ENCODE results near the gene EYA4. TPM values are rescaled to one million over a fixed set of nuclear protein-coding genes. Genes with fewer than 3 reads are reported as not detected.

Gene EYA4
- total and polyA plus RNA-seq, 4 experiments from 2014 or later = not detected

GRCh38 chr6:133468591-133468990 is 227.4 kb downstream of the EYA4 start:
- no peaks in the 10 kb centered on the region for H3K4me1 ChIP-seq (ENCODE audit: insufficient read depth, low read length)

GRCh38 chr6:133474516-133474915 is 233.4 kb downstream of the EYA4 start:
- Mint-ChIP-seq H3K9me3 (peaks cover 0 to 3% (median 0%) of the 10 kb centered on the region in 8 donors), H3K27me3 (no peaks in the 10 kb centered on the region), H3K4me3 (no peak overlapping the region), H3K4me1 (no peaks in the 10 kb centered on the region), H3K27ac (no peak overlapping the region), H3K36me3 (no peaks in the 10 kb centered on the region)
- no peaks in the 10 kb centered on the region for H3K36me3 ChIP-seq (ENCODE audit: insufficient read depth, low read length)
- no peak for DNase-seq
- intact Hi-C loops (cut with micrococcal nuclease) = no loop called here
- no peaks in the 10 kb centered on the region for H3K4me1 ChIP-seq (ENCODE audit: insufficient read depth, low read length)
- CTCF ChIA-PET (ENCODE audit: partially characterized antibody) = no interaction called here
- H3K27me3 ChIP-seq (ENCODE audit: insufficient read depth, low read length) = no peaks in the 10 kb centered on the region
- H3K4me3 ChIP-seq (ENCODE audit: low read length in 2 of 2) = no peak overlapping the region
- POLR2A ChIA-PET (ENCODE audit: partially characterized antibody) = no interaction called here
- no peak overlapping the region for H3K27ac ChIP-seq (ENCODE audit: low read depth, low read length)
- no peaks in the 10 kb centered on the region for H3K9me3 ChIP-seq (ENCODE audit: control insufficient read depth in 1 of 2, low read length in 2 of 2)

More at GRCh38 chr6:133468591-133468990, 227.4 kb downstream of the EYA4 start:
- Histone ChIP-seq H3K9me3 (ENCODE audit: control insufficient read depth in 1 of 2, low read length in 2 of 2) (no peaks in the 10 kb centered on the region), H3K27me3 (ENCODE audit: insufficient read depth, low read length) (no peaks in the 10 kb centered on the region), H3K36me3 (ENCODE audit: insufficient read depth, low read length) (no peaks in the 10 kb centered on the region), H3K27ac (ENCODE audit: low read depth, low read length) (no peak overlapping the region), H3K4me3 (ENCODE audit: low read length in 2 of 2) (no peak overlapping the region)
- no peaks in the 10 kb centered on the region for H3K36me3 Mint-ChIP-seq
- H3K4me1 Mint-ChIP-seq = no peaks in the 10 kb centered on the region
- peaks cover 0 to 2% (median 0%) of the 10 kb centered on the region in 8 donors for H3K9me3 Mint-ChIP-seq
- H3K27me3 Mint-ChIP-seq = no peaks in the 10 kb centered on the region
- intact Hi-C loops (cut with micrococcal nuclease) = no loop called here
- H3K27ac Mint-ChIP-seq = no peak overlapping the region
- ChIA-PET CTCF (ENCODE audit: partially characterized antibody) (no interaction called here), POLR2A (ENCODE audit: partially characterized antibody) (no interaction called here)
- H3K4me3 Mint-ChIP-seq = peak overlapping the region in 1 of 8 donors; percentile 9
- no peak for DNase-seq

GRCh38 chr6:133478673-133479072 is 237.5 kb downstream of the EYA4 start:
- H3K4me3 Mint-ChIP-seq = no peak overlapping the region
- Histone ChIP-seq H3K9me3 (ENCODE audit: control insufficient read depth in 1 of 2, low read length in 2 of 2) (no peaks in the 10 kb centered on the region), H3K4me1 (ENCODE audit: insufficient read depth, low read length) (no peaks in the 10 kb centered on the region), H3K27ac (ENCODE audit: low read depth, low read length) (no peak overlapping the region), H3K4me3 (ENCODE audit: low read length in 2 of 2) (no peak overlapping the region), H3K27me3 (ENCODE audit: insufficient read depth, low read length) (no peaks in the 10 kb centered on the region), H3K36me3 (ENCODE audit: insufficient read depth, low read length) (no peaks in the 10 kb centered on the region)
- ChIA-PET CTCF (ENCODE audit: partially characterized antibody) (no interaction called here), POLR2A (ENCODE audit: partially characterized antibody) (no interaction called here)
- no peak overlapping the region for H3K27ac Mint-ChIP-seq
- no peaks in the 10 kb centered on the region for H3K4me1 Mint-ChIP-seq
- no peak for DNase-seq
- H3K27me3 Mint-ChIP-seq = no peaks in the 10 kb centered on the region
- peaks cover 0 to 3% (median 0%) of the 10 kb centered on the region in 8 donors for H3K9me3 Mint-ChIP-seq
- intact Hi-C loops (cut with micrococcal nuclease) = no loop called here
- H3K36me3 Mint-ChIP-seq = no peaks in the 10 kb centered on the region

GRCh38 chr6:133487174-133487573 is 246.0 kb downstream of the EYA4 start:
- CTCF ChIA-PET (ENCODE audit: partially characterized antibody) = no interaction called here
- no peak overlapping the region for H3K4me3 Mint-ChIP-seq
- Histone ChIP-seq H3K9me3 (ENCODE audit: control insufficient read depth in 1 of 2, low read length in 2 of 2) (no peaks in the 10 kb centered on the region), H3K4me1 (ENCODE audit: insufficient read depth, low read length) (no peaks in the 10 kb centered on the region), H3K27me3 (ENCODE audit: insufficient read depth, low read length) (no peaks in the 10 kb centered on the region), H3K4me3 (ENCODE audit: low read length in 2 of 2) (no peak overlapping the region), H3K36me3 (ENCODE audit: insufficient read depth, low read length) (no peaks in the 10 kb centered on the region), H3K27ac (ENCODE audit: low read depth, low read length) (no peak overlapping the region)
- no peak for DNase-seq
- intact Hi-C loops (cut with micrococcal nuclease) = no loop called here
- no peaks in the 10 kb centered on the region for H3K36me3 Mint-ChIP-seq
- POLR2A ChIA-PET (ENCODE audit: partially characterized antibody) = no interaction called here
- peaks cover 0 to 5% (median 0%) of the 10 kb centered on the region in 8 donors for H3K9me3 Mint-ChIP-seq
- no peaks in the 10 kb centered on the region for H3K4me1 Mint-ChIP-seq
- H3K27me3 Mint-ChIP-seq = peaks cover 1 to 2% of the 10 kb centered on the region in 2 donors
- no peak overlapping the region for H3K27ac Mint-ChIP-seq

- no peaks in the 10 kb centered on the region for H3K9me3 ChIP-seq (ENCODE audit: control insufficient read depth in 1 of 2, low read length in 2 of 2)
- intact Hi-C loops (cut with micrococcal nuclease) = no loop called here
- Mint-ChIP-seq H3K4me3 (no peak overlapping the region), H3K27me3 (peaks cover 1 to 2% of the 10 kb centered on the region in 2 donors), H3K36me3 (no peaks in the 10 kb centered on the region), H3K9me3 (peaks cover 0 to 6% (median 1%) of the 10 kb centered on the region in 8 donors), H3K4me1 (no peaks in the 10 kb centered on the region), H3K27ac (no peak overlapping the region)
- H3K36me3 ChIP-seq (ENCODE audit: insufficient read depth, low read length) = no peaks in the 10 kb centered on the region
- H3K27ac ChIP-seq (ENCODE audit: low read depth, low read length) = no peak overlapping the region
- CTCF ChIA-PET (ENCODE audit: partially characterized antibody) = no interaction called here
- DNase-seq = no peak
- H3K4me1 ChIP-seq (ENCODE audit: insufficient read depth, low read length) = no peaks in the 10 kb centered on the region
- H3K4me3 ChIP-seq (ENCODE audit: low read length in 2 of 2) = no peak overlapping the region
- POLR2A ChIA-PET (ENCODE audit: partially characterized antibody) = no interaction called here
- no peaks in the 10 kb centered on the region for H3K27me3 ChIP-seq (ENCODE audit: insufficient read depth, low read length)
These were observed 254.2 kb downstream of the EYA4 start for GRCh38 chr6:133495205-133495903.

GRCh38 chr6:133499662-133500061 is 258.5 kb downstream of the EYA4 start:
- H3K27ac Mint-ChIP-seq = no peak overlapping the region

GRCh38 chr6:133501675-133502270 is 260.6 kb downstream of the EYA4 start:
- no peak for DNase-seq
- H3K4me3 ChIP-seq (ENCODE audit: low read length in 2 of 2) = no peak overlapping the region
- H3K27me3 Mint-ChIP-seq = peaks cover 0 to 3% of the 10 kb centered on the region in 2 donors
- H3K4me1 Mint-ChIP-seq = no peaks in the 10 kb centered on the region
- no peaks in the 10 kb centered on the region for H3K9me3 Mint-ChIP-seq
- no peaks in the 10 kb centered on the region for H3K9me3 ChIP-seq (ENCODE audit: control insufficient read depth in 1 of 2, low read length in 2 of 2)
- intact Hi-C loops (cut with micrococcal nuclease) = no loop called here
- H3K36me3 Mint-ChIP-seq = no peaks in the 10 kb centered on the region
- no peaks in the 10 kb centered on the region for H3K27me3 ChIP-seq (ENCODE audit: insufficient read depth, low read length)
- no peak overlapping the region for H3K27ac Mint-ChIP-seq
- H3K4me1 ChIP-seq (ENCODE audit: insufficient read depth, low read length) = no peaks in the 10 kb centered on the region
- ChIA-PET POLR2A (ENCODE audit: partially characterized antibody) (no interaction called here), CTCF (ENCODE audit: partially characterized antibody) (no interaction called here)
- no peaks in the 10 kb centered on the region for H3K36me3 ChIP-seq (ENCODE audit: insufficient read depth, low read length)
- no peak overlapping the region for H3K27ac ChIP-seq (ENCODE audit: low read depth, low read length)
- H3K4me3 Mint-ChIP-seq = no peak overlapping the region

More at GRCh38 chr6:133499662-133500061, 258.5 kb downstream of the EYA4 start:
- CTCF ChIA-PET (ENCODE audit: partially characterized antibody) = no interaction called here
- POLR2A ChIA-PET (ENCODE audit: partially characterized antibody) = no interaction called here
- no peak for DNase-seq
- H3K4me1 ChIP-seq (ENCODE audit: insufficient read depth, low read length) = no peaks in the 10 kb centered on the region
- intact Hi-C loops (cut with micrococcal nuclease) = no loop called here
- Mint-ChIP-seq H3K4me3 (no peak overlapping the region), H3K27me3 (peaks cover 0 to 3% of the 10 kb centered on the region in 2 donors), H3K4me1 (no peaks in the 10 kb centered on the region), H3K36me3 (no peaks in the 10 kb centered on the region), H3K9me3 (no peaks in the 10 kb centered on the region)
- no peaks in the 10 kb centered on the region for H3K9me3 ChIP-seq (ENCODE audit: control insufficient read depth in 1 of 2, low read length in 2 of 2)
- H3K27me3 ChIP-seq (ENCODE audit: insufficient read depth, low read length) = no peaks in the 10 kb centered on the region
- H3K4me3 ChIP-seq (ENCODE audit: low read length in 2 of 2) = no peak overlapping the region
- no peak overlapping the region for H3K27ac ChIP-seq (ENCODE audit: low read depth, low read length)
- H3K36me3 ChIP-seq (ENCODE audit: insufficient read depth, low read length) = no peaks in the 10 kb centered on the region
